IMR-90 (cell line): ENCODE results near the gene INAFM1. TPM values are rescaled to one million over a fixed set of nuclear protein-coding genes. Genes with fewer than 3 reads are reported as not detected.

ENCODE experiments used
- ATAC-seq: fragments of 200-7000 bp; cut with Tn5 transposase; 2 replicates; pipeline ENCODE4 v1.9.1; 2020; ENCODE audit warnings: low read depth, mild to moderate bottlenecking, moderate library complexity
- BruUV-seq: library from RNA; stranded (reverse); fragments of 400-500 nt; replicated peaks from 2 replicates; lab custom pipeline; 2021; lab: Mats Ljungman, UMichigan
- CTCF ChIA-PET: fragments of 300-600 bp; formaldehyde crosslinking; extraction: SDS; loops from one replicate; lab custom pipeline; 2021; ENCODE audit warnings: antibody characterized with exemption; lab: Yijun Ruan, JAX
- POLR2A ChIA-PET: fragments of 300-600 bp; sonication (Branson Sonifier 250); formaldehyde crosslinking; loops from one replicate; lab custom pipeline; 2022; ENCODE audit warnings: antibody characterized with exemption; ENCODE audit not compliant: unreplicated experiment; lab: Charles Lee
- DNase-seq: peaks from one replicate; pipeline ENCODE4 v3.0.0; 2013
- H2AFZ ChIP-seq: replicated peaks from 2 replicates; pipeline ENCODE3; 2013; ENCODE audit warnings: low read length, mild to moderate bottlenecking; ENCODE audit not compliant: poor library complexity
- H2AK5ac ChIP-seq: 2 replicates; pipeline ENCODE4 v1.6.1; 2013; ENCODE audit warnings: low read depth, low read length, inconsistent platforms
- H2AK9ac ChIP-seq: replicated peaks from 2 replicates; pipeline ENCODE3; 2013; ENCODE audit warnings: mild to moderate bottlenecking, low read depth, low read length, moderate library complexity; ENCODE audit not compliant: poor library complexity
- H2BK120ac ChIP-seq: 2 replicates; pipeline ENCODE4 v1.6.1; 2013; ENCODE audit warnings: low read depth, low read length, inconsistent platforms
- H2BK15ac ChIP-seq: 3 replicates; pipeline ENCODE4 v1.6.1; 2013; ENCODE audit warnings: low read depth, low read length, inconsistent platforms
- H2BK20ac ChIP-seq: 2 replicates; pipeline ENCODE4 v1.6.1; 2013; ENCODE audit warnings: low read depth, mild to moderate bottlenecking, inconsistent platforms, low read length, moderate library complexity
- H2BK5ac ChIP-seq: 2 replicates; pipeline ENCODE4 v1.6.1; 2013; ENCODE audit warnings: mild to moderate bottlenecking, low read depth, low read length, inconsistent platforms; ENCODE audit not compliant: poor library complexity, severe bottlenecking
- H3K14ac ChIP-seq: replicated peaks from 2 replicates; pipeline ENCODE4 v1.6.1; 2013; ENCODE audit warnings: low read depth, low read length, inconsistent platforms
- H3K18ac ChIP-seq: 2 replicates; pipeline ENCODE4 v1.6.1; 2013; ENCODE audit warnings: low read depth, low read length, control low read depth
- H3K23ac ChIP-seq: 2 replicates; pipeline ENCODE4 v1.6.1; 2013; ENCODE audit warnings: low read depth, low read length, inconsistent platforms
- H3K27ac ChIP-seq: 2 replicates; pipeline ENCODE4 v1.5.1; 2013; ENCODE audit warnings: mild to moderate bottlenecking, control low read depth, low read length; ENCODE audit not compliant: insufficient read depth
- H3K27me3 ChIP-seq: 2 replicates; pipeline ENCODE4 v1.6.1; 2013; ENCODE audit warnings: low read length; ENCODE audit not compliant: control insufficient read depth, insufficient read depth
- H3K36me3 ChIP-seq: 2 replicates; pipeline ENCODE4 v1.6.1; 2013; ENCODE audit warnings: low read length, mixed read lengths; ENCODE audit not compliant: control insufficient read depth, insufficient read depth
- H3K4ac ChIP-seq: 2 replicates; pipeline ENCODE4 v1.6.1; 2013; ENCODE audit warnings: low read depth, low read length, inconsistent platforms
- H3K4me1 ChIP-seq: 2 replicates; pipeline ENCODE4 v1.6.1; 2013; ENCODE audit warnings: low read length, mixed read lengths; ENCODE audit not compliant: control insufficient read depth, insufficient read depth
- H3K4me2 ChIP-seq: 2 replicates; pipeline ENCODE4 v1.6.1; 2013; ENCODE audit warnings: low read depth, mild to moderate bottlenecking, control low read depth, low read length, moderate library complexity
- H3K4me3 ChIP-seq: 2 replicates; pipeline ENCODE4 v1.5.1; 2013; ENCODE audit warnings: low read depth, mild to moderate bottlenecking, control low read depth, low read length, moderate library complexity; ENCODE audit not compliant: insufficient read depth
- H3K56ac ChIP-seq: 2 replicates; pipeline ENCODE4 v1.6.1; 2013; ENCODE audit warnings: low read length, inconsistent platforms; ENCODE audit not compliant: insufficient read depth; ENCODE audit errors: extremely low read depth
- H3K79me1 ChIP-seq, 2 experiments: 2 replicates each; pipeline ENCODE4 v1.6.1; 2013; ENCODE audit warnings: low read length in 2 of 2, inconsistent platforms in 1 of 2, low read depth in 1 of 2
- H3K9ac ChIP-seq: 2 replicates; pipeline ENCODE4 v1.6.1; 2013; ENCODE audit warnings: low read depth, low read length, control low read depth
- H3K9me1 ChIP-seq: 2 replicates; pipeline ENCODE4 v1.6.1; 2013; ENCODE audit warnings: low read length, inconsistent platforms; ENCODE audit not compliant: insufficient read depth
- H3K9me3 ChIP-seq: 2 replicates; pipeline ENCODE4 v1.6.1; 2013; ENCODE audit warnings: low read length; ENCODE audit not compliant: control insufficient read depth, insufficient read depth
- H4K20me1 ChIP-seq: 2 replicates; pipeline ENCODE4 v1.6.1; 2013; ENCODE audit warnings: low read length, inconsistent platforms; ENCODE audit not compliant: insufficient read depth
- H4K5ac ChIP-seq: 2 replicates; pipeline ENCODE4 v1.6.1; 2013; ENCODE audit warnings: mild to moderate bottlenecking, low read depth, low read length, control low read depth
- H4K8ac ChIP-seq, 2 experiments: 2 replicates each; pipeline ENCODE4 v1.6.1; 2013; ENCODE audit warnings: low read depth in 2 of 2, low read length in 2 of 2, control low read depth in 1 of 2, inconsistent platforms in 1 of 2
- H4K91ac ChIP-seq: 2 replicates; pipeline ENCODE4 v1.6.1; 2013; ENCODE audit warnings: low read depth, low read length, inconsistent platforms; ENCODE audit not compliant: insufficient read depth
- CEBPB ChIP-seq: IDR thresholded peaks from 2 replicates; pipeline ENCODE4 v1.6.1; 2012; ENCODE audit warnings: low read depth, low read length, improper control_type of control experiment
- MAFK ChIP-seq: IDR thresholded peaks from 2 replicates; pipeline ENCODE4 v1.6.1; 2012; ENCODE audit warnings: low read depth, low read length, improper control_type of control experiment
- MXI1 ChIP-seq: IDR thresholded peaks from 2 replicates; pipeline ENCODE4 v1.6.1; 2012; ENCODE audit warnings: low read depth, mild to moderate bottlenecking, low read length, moderate library complexity, borderline replicate concordance
- RFX5 ChIP-seq: IDR thresholded peaks from 2 replicates; pipeline ENCODE4 v1.8.0; 2012; ENCODE audit warnings: low read depth, mild to moderate bottlenecking, low read length, moderate library complexity
- SMC3 ChIP-seq: fragments of 150-350 bp; IDR thresholded peaks from 2 replicates; pipeline ENCODE4 v1.6.1; 2016; ENCODE audit warnings: low read depth, mild to moderate bottlenecking, antibody characterized with exemption, low read length, moderate library complexity
- WGBS, 2 experiments: methylation state at CpG; one replicate each; pipeline versions ENCODE4 v1.1.5 to v1.1.7; 2013; ENCODE audit warnings: missing lambda C conversion rate in 2 of 2; ENCODE audit not compliant: insufficient read length in 1 of 2; ENCODE audit errors: extremely low coverage in 2 of 2; 5-methylcytosine and 5-hydroxymethylcytosine counted together
- dilution Hi-C: fragments of 300-500 bp; cut with HindIII; formaldehyde crosslinking; loops from one replicate; pipeline ENCODE4 v1.14.3; 2018; ENCODE audit warnings: low sequenced_read_pairs; ENCODE audit not compliant: unreplicated experiment
- in situ Hi-C: fragments of 300-500 bp; cut with MboI; formaldehyde crosslinking; loops from 3 replicates; pipeline ENCODE4 v1.14.3; 2019; ENCODE audit warnings: low sequenced_read_pairs, inconsistent platforms, mixed read lengths
- intact Hi-C: fragments of 100-400 bp; cut with micrococcal nuclease; formaldehyde crosslinking; loops from 2 replicates; pipeline ENCODE4 v1.10.0; 2022
- polyA plus RNA-seq, 3 experiments: library from polyadenylated mRNA; depleted of rRNA; stranded (reverse); fragments of >200 nt; gene quantifications; 2 replicates each; pipeline ENCODE4 v1.2.3, GENCODE V29; 2012; ENCODE audit warnings: low replicate concordance in 1 of 3
- total RNA-seq: library from RNA; depleted of rRNA; stranded (reverse); fragments of >200 nt; gene quantifications from 2 replicates; pipeline ENCODE4 v1.2.3, GENCODE V29; 2012

Gene INAFM1
- total and polyA plus RNA-seq, 2 of the 4 experiments (the other 2 are of a cell fraction): 0.36 to 7.8 TPM

DNA sequence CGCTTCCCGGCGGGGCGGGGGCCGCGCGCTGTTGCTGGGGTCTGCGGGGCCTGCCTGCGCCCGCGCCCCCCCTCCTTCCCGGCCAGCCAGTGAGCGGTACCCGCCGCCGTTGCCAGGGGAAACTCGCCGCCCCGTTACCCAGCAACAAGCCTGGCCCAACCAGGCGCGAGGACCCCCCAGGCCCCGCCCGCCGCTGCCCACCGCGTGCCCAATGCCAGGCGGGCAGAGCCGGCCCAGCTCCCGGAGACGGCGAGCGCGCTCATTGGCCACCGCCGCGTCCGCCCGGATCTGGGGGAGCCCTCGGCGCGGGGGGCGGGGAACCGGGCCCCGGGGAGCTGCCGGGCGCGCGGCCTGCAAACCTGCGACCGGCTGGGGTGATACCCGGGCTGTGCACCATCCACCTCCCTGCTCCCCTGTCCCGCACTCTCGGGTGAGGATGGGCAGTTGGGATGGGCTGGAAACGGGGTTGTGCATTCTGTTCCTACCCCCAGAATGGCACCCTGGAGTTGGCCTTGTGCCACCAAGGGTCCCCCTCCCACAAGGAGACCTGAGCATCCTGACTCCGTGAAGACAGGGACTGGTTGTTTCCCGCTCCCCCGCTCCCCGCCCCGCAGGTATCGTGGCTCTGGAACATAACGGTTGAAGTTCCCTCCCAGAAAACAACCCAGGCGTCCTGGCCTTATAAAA is 34.9 kb upstream of the INAFM1 start:
- peak overlapping the region in 1 of 2 experiments; percentile 62; a peak in 1 of 4 replicates for H4K8ac ChIP-seq
- H2AK5ac ChIP-seq: peak overlapping the region; percentile 75
- no peaks in the 10 kb centered on the region for H3K36me3 ChIP-seq
- H3K14ac ChIP-seq: no peak overlapping the region
- WGBS, 2 experiments: 11% methylated on average over 19 of the region's 62 CpGs; no CpG with 5 or more reads in 1 of the 2 experiments
- dilution Hi-C loops: no loop called here
- POLR2A ChIA-PET: interaction anchor here (0.6 kb wide), 1 partner anchor 30 kb away, joined by 3 read pairs; no protein-coding TSS in a partner anchor
- no peak overlapping the region for H2BK5ac ChIP-seq
- CTCF ChIA-PET: no interaction called here
- peak overlapping the region; percentile 53; the same call in 1 of the 2 replicates for H2BK120ac ChIP-seq
- H3K27ac ChIP-seq: no peak overlapping the region
- peak overlapping the region; percentile 51 for H2AK9ac ChIP-seq
- H3K4me3 ChIP-seq: peak overlapping the region; percentile 37
- BruUV-seq: no TSS peak
- peak overlapping the region; percentile 12; the same call in 1 of the 2 replicates for H3K9ac ChIP-seq
- H3K4ac ChIP-seq: peak overlapping the region; percentile 64
- H2BK15ac ChIP-seq: no peak overlapping the region
- peak overlapping the region; percentile 87 for H2AFZ ChIP-seq
- 0 out of 2 replicates have a peak overlapping the region, but pooled peaks have one; percentile 77 for H3K23ac ChIP-seq
- H4K20me1 ChIP-seq: peaks cover 10% of the 10 kb centered on the region; the same call in 1 of the 2 replicates
- H3K4me2 ChIP-seq: peak overlapping the region; percentile 88
- DNase-seq (peak; percentile 47), ATAC-seq (peak; percentile 60)
- no peak overlapping the region for H3K56ac ChIP-seq
- no peak overlapping the region for H4K91ac ChIP-seq
- TF ChIP-seq CEBPB (no peak), MAFK (no peak), RFX5 (0 out of 2 replicates have a peak, but pooled peaks have one; percentile 5), MXI1 (peak; percentile 44; the same call in 1 of the 2 replicates), SMC3 (no peak)
- in situ Hi-C loops: no loop called here
- no peaks in the 10 kb centered on the region for H3K27me3 ChIP-seq
- no peak overlapping the region for H2BK20ac ChIP-seq
- no peak overlapping the region for H3K18ac ChIP-seq
- peaks cover 26% of the 10 kb centered on the region for H3K4me1 ChIP-seq
- peak overlapping the region; percentile 11; the same call in 1 of the 2 replicates for H4K5ac ChIP-seq
- intact Hi-C loops: loop anchor here (5.0 kb wide), 1 partner anchor 107 kb away; the partner anchor contains the start of gene SAE1
- peaks cover 15% of the 10 kb centered on the region for H3K9me1 ChIP-seq
- H3K9me3 ChIP-seq: no peaks in the 10 kb centered on the region
- H3K79me1 ChIP-seq: peaks cover 3 to 25% of the 10 kb centered on the region in 2 experiments; a peak in 2 of 4 replicates
